ENCODE measurements around the gene RPL19.

The RPL19 gene

GRCh38 chr17:39212195-39212810 is 12.2 kb downstream of the RPL19 start:
- Histone ChIP-seq H3K27ac (ENCODE audit: low read depth, low read length) (no peak overlapping the region), H3K4me3 (ENCODE audit: low read depth, low read length) (no peak overlapping the region), H3K27me3 (ENCODE audit: insufficient read depth, low read length) (no peaks in the 10 kb centered on the region), H3K36me3 (ENCODE audit: insufficient read depth, low read length) (no peaks in the 10 kb centered on the region), H2AFZ (ENCODE audit: low read length, unreplicated experiment) (no peak overlapping the region), H3K79me2 (ENCODE audit: control insufficient read depth, insufficient read depth, low read length, unreplicated experiment) (no peaks in the 10 kb centered on the region), H3K4me1 (ENCODE audit: control insufficient read depth, insufficient read depth, low read length, unreplicated experiment) (peaks cover 14% of the 10 kb centered on the region)

- Histone ChIP-seq H2AFZ (ENCODE audit: low read length, unreplicated experiment) (no peak overlapping the region), H3K27me3 (ENCODE audit: insufficient read depth, low read length) (no peaks in the 10 kb centered on the region), H3K79me2 (ENCODE audit: control insufficient read depth, insufficient read depth, low read length, unreplicated experiment) (no peaks in the 10 kb centered on the region), H3K4me3 (ENCODE audit: low read depth, low read length) (no peak overlapping the region), H3K4me1 (ENCODE audit: control insufficient read depth, insufficient read depth, low read length, unreplicated experiment) (peaks cover 12% of the 10 kb centered on the region), H3K36me3 (ENCODE audit: insufficient read depth, low read length) (no peaks in the 10 kb centered on the region), H3K27ac (ENCODE audit: low read depth, low read length) (no peak overlapping the region)
Measured at GRCh38 chr17:39212841-39213480, 12.9 kb downstream of the RPL19 start.

- Histone ChIP-seq H3K36me3 (ENCODE audit: insufficient read depth, low read length) (no peaks in the 10 kb centered on the region), H3K4me1 (ENCODE audit: control insufficient read depth, insufficient read depth, low read length, unreplicated experiment) (peaks cover 7% of the 10 kb centered on the region), H3K27me3 (ENCODE audit: insufficient read depth, low read length) (no peaks in the 10 kb centered on the region), H3K79me2 (ENCODE audit: control insufficient read depth, insufficient read depth, low read length, unreplicated experiment) (no peaks in the 10 kb centered on the region), H3K27ac (ENCODE audit: low read depth, low read length) (no peak overlapping the region), H3K4me3 (ENCODE audit: low read depth, low read length) (no peak overlapping the region), H2AFZ (ENCODE audit: low read length, unreplicated experiment) (no peak overlapping the region)
Measured at GRCh38 chr17:39213852-39214251, 13.8 kb downstream of the RPL19 start.

- H3K4me1 ChIP-seq (ENCODE audit: control insufficient read depth, insufficient read depth, low read length, unreplicated experiment): peaks cover 9% of the 10 kb centered on the region
- no peak overlapping the region for H2AFZ ChIP-seq (ENCODE audit: low read length, unreplicated experiment)
- H3K27me3 ChIP-seq (ENCODE audit: insufficient read depth, low read length): no peaks in the 10 kb centered on the region
- H3K27ac ChIP-seq (ENCODE audit: low read depth, low read length): no peak overlapping the region
- no peaks in the 10 kb centered on the region for H3K36me3 ChIP-seq (ENCODE audit: insufficient read depth, low read length)
- H3K79me2 ChIP-seq (ENCODE audit: control insufficient read depth, insufficient read depth, low read length, unreplicated experiment): no peaks in the 10 kb centered on the region
- H3K4me3 ChIP-seq (ENCODE audit: low read depth, low read length): no peak overlapping the region
Measured at GRCh38 chr17:39217734-39218369, 17.8 kb downstream of the RPL19 start.

- peaks cover 17% of the 10 kb centered on the region for H3K4me1 ChIP-seq (ENCODE audit: control insufficient read depth, insufficient read depth, low read length, unreplicated experiment)
- H3K27me3 ChIP-seq (ENCODE audit: insufficient read depth, low read length): no peaks in the 10 kb centered on the region
- no peaks in the 10 kb centered on the region for H3K79me2 ChIP-seq (ENCODE audit: control insufficient read depth, insufficient read depth, low read length, unreplicated experiment)
- no peak overlapping the region for H2AFZ ChIP-seq (ENCODE audit: low read length, unreplicated experiment)
- no peak overlapping the region for H3K27ac ChIP-seq (ENCODE audit: low read depth, low read length)
- no peaks in the 10 kb centered on the region for H3K36me3 ChIP-seq (ENCODE audit: insufficient read depth, low read length)
- H3K4me3 ChIP-seq (ENCODE audit: low read depth, low read length): no peak overlapping the region
Measured at GRCh38 chr17:39218906-39219305, 18.8 kb downstream of the RPL19 start.

GRCh38 chr17:39219647-39220154 is 19.6 kb downstream of the RPL19 start:
- peaks cover 17% of the 10 kb centered on the region for H3K4me1 ChIP-seq (ENCODE audit: control insufficient read depth, insufficient read depth, low read length, unreplicated experiment)
- H3K27ac ChIP-seq (ENCODE audit: low read depth, low read length): no peak overlapping the region
- H3K4me3 ChIP-seq (ENCODE audit: low read depth, low read length): no peak overlapping the region
- H2AFZ ChIP-seq (ENCODE audit: low read length, unreplicated experiment): no peak overlapping the region
- no peaks in the 10 kb centered on the region for H3K36me3 ChIP-seq (ENCODE audit: insufficient read depth, low read length)
- H3K27me3 ChIP-seq (ENCODE audit: insufficient read depth, low read length): peaks cover 5% of the 10 kb centered on the region
- H3K79me2 ChIP-seq (ENCODE audit: control insufficient read depth, insufficient read depth, low read length, unreplicated experiment): no peaks in the 10 kb centered on the region

GRCh38 chr17:39221572-39221971 is 21.5 kb downstream of the RPL19 start:
- H3K36me3 ChIP-seq (ENCODE audit: insufficient read depth, low read length): no peaks in the 10 kb centered on the region
- H3K4me3 ChIP-seq (ENCODE audit: low read depth, low read length): no peak overlapping the region
- peaks cover 21% of the 10 kb centered on the region for H3K27me3 ChIP-seq (ENCODE audit: insufficient read depth, low read length)
- no peaks in the 10 kb centered on the region for H3K79me2 ChIP-seq (ENCODE audit: control insufficient read depth, insufficient read depth, low read length, unreplicated experiment)
- no peak overlapping the region for H3K27ac ChIP-seq (ENCODE audit: low read depth, low read length)
- H2AFZ ChIP-seq (ENCODE audit: low read length, unreplicated experiment): no peak overlapping the region
- H3K4me1 ChIP-seq (ENCODE audit: control insufficient read depth, insufficient read depth, low read length, unreplicated experiment): peaks cover 21% of the 10 kb centered on the region

GRCh38 chr17:39222151-39222550 is 22.1 kb downstream of the RPL19 start:
- peaks cover 21% of the 10 kb centered on the region for H3K4me1 ChIP-seq (ENCODE audit: control insufficient read depth, insufficient read depth, low read length, unreplicated experiment)
- no peak overlapping the region for H3K4me3 ChIP-seq (ENCODE audit: low read depth, low read length)
- no peaks in the 10 kb centered on the region for H3K36me3 ChIP-seq (ENCODE audit: insufficient read depth, low read length)
- no peaks in the 10 kb centered on the region for H3K79me2 ChIP-seq (ENCODE audit: control insufficient read depth, insufficient read depth, low read length, unreplicated experiment)
- H3K27ac ChIP-seq (ENCODE audit: low read depth, low read length): no peak overlapping the region
- peaks cover 21% of the 10 kb centered on the region for H3K27me3 ChIP-seq (ENCODE audit: insufficient read depth, low read length)
- no peak overlapping the region for H2AFZ ChIP-seq (ENCODE audit: low read length, unreplicated experiment)

- Histone ChIP-seq H3K79me2 (ENCODE audit: control insufficient read depth, insufficient read depth, low read length, unreplicated experiment) (no peaks in the 10 kb centered on the region), H3K4me3 (ENCODE audit: low read depth, low read length) (no peak overlapping the region), H3K27ac (ENCODE audit: low read depth, low read length) (no peak overlapping the region), H3K36me3 (ENCODE audit: insufficient read depth, low read length) (no peaks in the 10 kb centered on the region), H3K4me1 (ENCODE audit: control insufficient read depth, insufficient read depth, low read length, unreplicated experiment) (peaks cover 21% of the 10 kb centered on the region), H2AFZ (ENCODE audit: low read length, unreplicated experiment) (no peak overlapping the region), H3K27me3 (ENCODE audit: insufficient read depth, low read length) (peaks cover 21% of the 10 kb centered on the region)
Measured at GRCh38 chr17:39222866-39223834, 23.1 kb downstream of the RPL19 start.
